RPMI7951 (cell line): ENCODE data around the gene ADAMTS6. TPM values are rescaled to one million over a fixed set of nuclear protein-coding genes. Genes with fewer than 3 reads are reported as not detected.
A peak's percentile ranks its signal among the peaks of the same experiment; 100 is the strongest.

ENCODE experiments used
- DNase-seq: peaks from one replicate; pipeline ENCODE4 v3.0.0-alpha.2; 2012; ENCODE audit warnings: low read depth
- total RNA-seq: library from RNA; depleted of rRNA; stranded (reverse); fragments of >200 nt; shearing (Covaris generic); gene quantifications from 2 replicates; pipeline ENCODE4 v1.2.3, GENCODE V29; 2014; rRNA removed

Gene ADAMTS6
- total RNA-seq, 1 experiment from 2014 or later, result 10.3 TPM

- DNase-seq, result no peak
Measured at GRCh38 chr5:65103756-65104440, 377.8 kb downstream of the ADAMTS6 start.

GRCh38 chr5:65102976-65103711, 378.6 kb downstream of the ADAMTS6 start:
- DNase-seq, result peak; percentile 58

- DNase-seq, result no peak
Measured at GRCh38 chr5:65102371-65102975, 379.2 kb downstream of the ADAMTS6 start.

- no peak for DNase-seq
Measured at GRCh38 chr5:65101632-65102100, 380.1 kb downstream of the ADAMTS6 start.

GRCh38 chr5:65100911-65101631, 380.6 kb downstream of the ADAMTS6 start:
- peak; percentile 73 for DNase-seq

Other genes starting within 250 kb of the ADAMTS6 start
- 51.2 and 65.5 TPM in 2 replicates for gene CENPK, start 81.2 kb upstream of the ADAMTS6 start, total RNA-seq
- gene PPWD1, start 81.4 kb upstream of the ADAMTS6 start, total RNA-seq, result 26.7 and 27.5 TPM in 2 replicates
- 14.9 and 20.5 TPM in 2 replicates for gene TRIM23, start 142.4 kb upstream of the ADAMTS6 start, total RNA-seq
- 6.2 and 6.4 TPM in 2 replicates for gene SHLD3, start 143.1 kb upstream of the ADAMTS6 start, total RNA-seq
- 32.4 and 42.8 TPM in 2 replicates for gene TRAPPC13, start 143.1 kb upstream of the ADAMTS6 start, total RNA-seq
- gene SGTB, start 240.2 kb upstream of the ADAMTS6 start, total RNA-seq, result 7.7 and 9.0 TPM in 2 replicates
- gene NLN, start 240.3 kb upstream of the ADAMTS6 start, total RNA-seq, result 22.6 and 24.6 TPM in 2 replicates